K562 (cell line): ENCODE results near the gene CFAP20. TPM values are rescaled to one million over a fixed set of nuclear protein-coding genes. Genes with fewer than 3 reads are reported as not detected.

Source experiments
- ATAC-seq: fragments of 200-7000 bp; cut with Tn5 transposase; 3 replicates; pipeline ENCODE4 v1.9.1; 2020; ENCODE audit warnings: moderate library complexity
- BruUV-seq: library from RNA; stranded (reverse); fragments of 400-500 nt; replicated peaks from 2 replicates; lab custom pipeline; 2021; lab: Mats Ljungman, UMichigan
- CTCF ChIA-PET: fragments of 300-600 bp; formaldehyde crosslinking; extraction: SDS; loops from one replicate; lab custom pipeline; 2021; ENCODE audit warnings: low intra/inter-chr PET ratio; lab: Yijun Ruan, JAX
- POLR2A ChIA-PET: fragments of 300-600, 350-650 bp; sonication (Branson Sonifier 250); formaldehyde crosslinking; extraction: SDS; loops from one replicate; lab custom pipeline; 2021; ENCODE audit warnings: antibody characterized with exemption, inconsistent platforms; lab: Yijun Ruan, JAX
- DNase-seq, 4 experiments: peaks; one replicate each; pipeline versions ENCODE4 v3.0.0 to v3.0.0-alpha.2; 2011 to 2018; ENCODE audit warnings: low spot score in 3 of 4, mixed read lengths in 3 of 4; ENCODE audit errors: extremely low read depth in 1 of 4
- FAIRE-seq: peaks from 2 replicates; lab custom pipeline; 2011; peaks lifted over from hg19 to GRCh38; lab: Jason Lieb, UNC
- H2AFZ ChIP-seq: 2 replicates; pipeline ENCODE4 v1.6.0; 2011; ENCODE audit warnings: low read depth, low read length, control low read depth, inconsistent platforms
- H3K27ac ChIP-seq: fragments of 200-600 bp; 3 replicates; pipeline ENCODE4 v1.8.0; 2011; ENCODE audit warnings: low read depth, mild to moderate bottlenecking, control low read depth, inconsistent platforms, low read length, moderate library complexity, mixed read lengths; ENCODE audit errors: extremely low read depth
- H3K27me3 ChIP-seq, 2 experiments: fragments of 300-600 bp in 1 of 2; 2 replicates in 1 of 2; 3 replicates in 1 of 2; pipeline versions ENCODE4 v1.6.0 to v1.8.0; 2011; ENCODE audit warnings: inconsistent platforms in 2 of 2, low read length in 2 of 2, mild to moderate bottlenecking in 1 of 2, mixed read lengths in 1 of 2, moderate library complexity in 1 of 2; ENCODE audit not compliant: control insufficient read depth in 2 of 2, insufficient read depth in 2 of 2
- H3K36me3 ChIP-seq: fragments of 300-600 bp; 3 replicates; pipeline ENCODE4 v1.8.0; 2011; ENCODE audit warnings: mild to moderate bottlenecking, low read length, inconsistent platforms; ENCODE audit not compliant: control insufficient read depth, insufficient read depth
- H3K4me1 ChIP-seq, 2 experiments: fragments of 200-600 bp in 1 of 2; replicated peaks in 1 of 2; 2 replicates in 1 of 2; 3 replicates in 1 of 2; pipeline versions ENCODE4 v1.5.1 to v1.8.0; 2011; ENCODE audit warnings: inconsistent platforms in 2 of 2, low read length in 2 of 2, mild to moderate bottlenecking in 1 of 2, mixed read lengths in 1 of 2, moderate library complexity in 1 of 2; ENCODE audit not compliant: control insufficient read depth in 2 of 2, insufficient read depth in 2 of 2
- H3K4me2 ChIP-seq: 2 replicates; pipeline ENCODE4 v1.6.1; 2011; ENCODE audit warnings: low read length, control low read depth, inconsistent platforms, mixed read lengths; ENCODE audit not compliant: insufficient read depth
- H3K4me3 ChIP-seq: fragments of 200-600 bp; sonication (generic), shearing (Covaris generic); 2 replicates; pipeline ENCODE4 v1.5.1; 2016; ENCODE audit warnings: control low read depth, inconsistent platforms
- H3K79me2 ChIP-seq: fragments of 200-600 bp; 3 replicates; pipeline ENCODE4 v1.8.0; 2011; ENCODE audit warnings: low read length, inconsistent platforms; ENCODE audit not compliant: control insufficient read depth, insufficient read depth
- H3K9ac ChIP-seq, 2 experiments: 2 replicates each; pipeline versions ENCODE4 v1.6.0 to v1.6.1; 2011; ENCODE audit warnings: low read depth in 2 of 2, low read length in 2 of 2, control low read depth in 1 of 2, inconsistent platforms in 1 of 2, mild to moderate bottlenecking in 1 of 2, mixed read lengths in 1 of 2; ENCODE audit not compliant: insufficient read depth in 1 of 2
- H3K9me1 ChIP-seq: one replicate; pipeline ENCODE4 v1.6.0; 2011; ENCODE audit warnings: inconsistent platforms, mild to moderate bottlenecking, low read length, moderate library complexity; ENCODE audit not compliant: control insufficient read depth, insufficient read depth
- H3K9me3 ChIP-seq: replicated peaks from 2 replicates; pipeline ENCODE4 v1.5.1; 2011; ENCODE audit warnings: low read depth, low read length, inconsistent platforms; ENCODE audit not compliant: control insufficient read depth, insufficient read depth
- H4K20me1 ChIP-seq: replicated peaks from 2 replicates; pipeline ENCODE4 v1.6.1; 2011; ENCODE audit warnings: low read length, inconsistent platforms, mixed read lengths; ENCODE audit not compliant: control insufficient read depth, insufficient read depth
- ARNT ChIP-seq, 2 experiments: fragments of 450-650 bp; IDR thresholded peaks; 2 replicates each; pipeline ENCODE4 v1.6.1; 2016; ENCODE audit warnings: mild to moderate bottlenecking in 1 of 2
- ATF2 ChIP-seq: sonication (generic); formaldehyde crosslinking; IDR thresholded peaks from 2 replicates; pipeline ENCODE4 v1.8.1; 2022; ENCODE audit warnings: missing genetic modification reagents
- ETV6 ChIP-seq, 3 experiments: fragments of 150-350 bp in 1 of 3; sonication (generic) in 1 of 3; formaldehyde crosslinking in 1 of 3; IDR thresholded peaks; 2 replicates each; pipeline versions ENCODE4 v1.6.1 to v1.8.0; 2014 to 2022; ENCODE audit warnings: borderline replicate concordance in 2 of 3, low read depth in 2 of 3, antibody characterized with exemption in 1 of 3, low read length in 1 of 3, mild to moderate bottlenecking in 1 of 3, missing genetic modification reagents in 1 of 3
- RFX1 ChIP-seq: fragments of 450-650 bp; IDR thresholded peaks from 2 replicates; pipeline ENCODE4 v1.6.1; 2016; ENCODE audit warnings: mild to moderate bottlenecking, moderate library complexity
- ZBTB49 ChIP-seq: sonication (generic); formaldehyde crosslinking; IDR thresholded peaks from 2 replicates; pipeline ENCODE4 v1.8.0; 2022; ENCODE audit warnings: missing genetic modification reagents, mild to moderate bottlenecking, borderline replicate concordance
- WGBS: fragments of 100-300 bp; shearing (Covaris generic); methylation state at CpG from one replicate; pipeline ENCODE4 v1.1.6; 2016; ENCODE audit warnings: low coverage, mixed read lengths; ENCODE audit not compliant: insufficient coverage; ENCODE audit errors: missing lambda C conversion rate; 5-methylcytosine and 5-hydroxymethylcytosine counted together
- in situ Hi-C: fragments of 300-500 bp; cut with MboI; formaldehyde crosslinking; loops from 4 replicates; pipeline ENCODE4 v1.15.0; 2018; ENCODE audit warnings: inconsistent platforms, mixed read lengths
- intact Hi-C: fragments of 100-400 bp; cut with micrococcal nuclease; formaldehyde crosslinking; loops from 2 replicates; pipeline ENCODE4 v1.14.2; 2022
- polyA plus RNA-seq, 8 experiments: library from polyadenylated mRNA; depleted of rRNA in 4 of 8; stranded (reverse) in 5 of 8; unstranded in 3 of 8; fragments of >200 nt; fragmentation: Nextera tagmentation in 2 of 8; fragmentation: Illumina TruSeq in 1 of 8; extraction: Ambion mirVana in 2 of 8; extraction: Trizol in 1 of 8; gene quantifications; 2 replicates each; pipeline versions ENCODE4 v1.2.1 to v1.2.3, GENCODE V29; 2011 to 2014; ENCODE audit warnings: inconsistent platforms in 1 of 8, missing spikeins in 1 of 8
- total RNA-seq, 7 experiments: library from RNA; depleted of rRNA in 6 of 7; stranded (reverse); fragments of >200 nt in 6 of 7; fragmentation: Illumina TruSeq in 2 of 7; extraction: Trizol in 2 of 7; gene quantifications; 2 replicates each; pipeline versions ENCODE4 v1.2.1 to v1.2.3, GENCODE V29; 2011 to 2021; ENCODE audit warnings: low replicate concordance in 1 of 7

The CFAP20 gene
- total and polyA plus RNA-seq, 9 of the 15 experiments (the other 6 are each of a cell fraction or from before 2014, with no cell fraction given) = 20.5 to 90.5 (median 75.3) TPM

GRCh38 chr16:58114827-58115825 lies 14.1 kb downstream of the CFAP20 start:
- Histone ChIP-seq H3K4me2 (no peak overlapping the region), H3K9me3 (no peaks in the 10 kb centered on the region), H3K36me3 (peaks cover 48% of the 10 kb centered on the region), H3K27ac (no peak overlapping the region), H3K9ac (no peak overlapping the region), H3K4me3 (no peak overlapping the region), H3K27me3 (no peaks in the 10 kb centered on the region), H3K79me2 (peaks cover 40% of the 10 kb centered on the region), H3K4me1 (peaks cover 0 to 3% of the 10 kb centered on the region in 2 experiments; a peak in 3 of 5 replicates), H2AFZ (no peak overlapping the region), H3K9me1 (no peaks in the 10 kb centered on the region), H4K20me1 (no peaks in the 10 kb centered on the region; the same call in 1 of the 2 replicates)
- ATAC-seq = no peak
- no peak for DNase-seq
- ChIA-PET CTCF (no interaction called here), POLR2A (interaction anchor here (0.7 to 1.9 kb wide), 4 partner anchors 8 to 14 kb away, joined by 3 to 7 read pairs (median 5); partner anchors contain the start of gene CFAP20)
- no peak for TF ChIP-seq ZBTB49
- TF ChIP-seq ATF2 (CRISPR knock-in tag) = no peak
- no peak for TF ChIP-seq ARNT (IDR thresholded peaks at IDR 0.05)
- no peak for TF ChIP-seq ETV6 (IDR thresholded peaks at IDR 0.05; ENCODE audit: borderline replicate concordance in 1 of 2, low read depth in 2 of 2, low read length in 1 of 2)
- no peak for TF ChIP-seq ETV6 (CRISPR knock-in tag; IDR thresholded peaks at IDR 0.05; ENCODE audit: borderline replicate concordance)
- TF ChIP-seq RFX1 = peak; percentile 49
- 96% methylated on average over 23 of the region's 23 CpGs for WGBS
- BruUV-seq = no TSS peak
- intact Hi-C loops = no loop called here
- in situ Hi-C loops = loop anchor here (5.0 kb wide), 1 partner anchor 83 kb away; no protein-coding TSS in a partner anchor
- no peak for FAIRE-seq
